ENCODE data around the gene GPLD1. TPM values are rescaled to one million over a fixed set of nuclear protein-coding genes. Genes with fewer than 3 reads are reported as not detected.

The GPLD1 gene
- total RNA-seq, 4 donors from 2014 or later: 0.27 to 1.9 (median 0.64) TPM

GRCh38 chr6:24492475-24492874 lies 3.1 kb upstream of the GPLD1 start:
- no peaks in the 10 kb centered on the region for H3K9me3 ChIP-seq
- intact Hi-C loops (cut with DNase I): no loop called here
- no peak for DNase-seq
- peaks cover 0 to 6% (median 0%) of the 10 kb centered on the region in 3 donors for H3K36me3 ChIP-seq
- no peak overlapping the region for H3K27ac ChIP-seq
- no peak overlapping the region for H3K4me3 ChIP-seq
- H3K4me1 ChIP-seq: peaks cover 6 to 33% (median 14%) of the 10 kb centered on the region in 3 donors
- WGBS, 2 donors: 76 to 90% methylated on average over 3 of the region's 3 CpGs
- H3K27me3 ChIP-seq: no peaks in the 10 kb centered on the region
- no peak for TF ChIP-seq CTCF (IDR thresholded peaks at IDR 0.05)
- no peak for TF ChIP-seq POLR2A (IDR thresholded peaks at IDR 0.05)

- Histone ChIP-seq H3K27ac (no peak overlapping the region), H3K36me3 (no peaks in the 10 kb centered on the region), H3K4me3 (no peak overlapping the region), H3K9me3 (no peaks in the 10 kb centered on the region), H3K4me1 (peaks cover 6 to 28% (median 14%) of the 10 kb centered on the region in 3 donors), H3K27me3 (no peaks in the 10 kb centered on the region)
- intact Hi-C loops (cut with DNase I): no loop called here
- TF ChIP-seq CTCF (IDR thresholded peaks at IDR 0.05): no peak
- TF ChIP-seq POLR2A (IDR thresholded peaks at IDR 0.05): no peak
- DNase-seq: no peak
- WGBS, 2 donors: 95 to 96% methylated on average over 3 to 4 of the region's 4 CpGs
Observed at GRCh38 chr6:24490948-24491347, 1.6 kb upstream of the GPLD1 start.

GRCh38 chr6:24489881-24490280 lies 503 bp upstream of the GPLD1 start:
- H3K4me1 ChIP-seq: peaks cover 6 to 20% (median 7%) of the 10 kb centered on the region in 3 donors
- H3K27ac ChIP-seq: no peak overlapping the region
- intact Hi-C loops (cut with DNase I): no loop called here
- no peaks in the 10 kb centered on the region for H3K9me3 ChIP-seq
- no peaks in the 10 kb centered on the region for H3K36me3 ChIP-seq
- TF ChIP-seq POLR2A (IDR thresholded peaks at IDR 0.05): no peak
- TF ChIP-seq CTCF (IDR thresholded peaks at IDR 0.05): no peak
- H3K4me3 ChIP-seq: no peak overlapping the region
- WGBS, 2 donors: 58 to 73% methylated on average over 2 of the region's 2 CpGs
- no peak for DNase-seq
- no peaks in the 10 kb centered on the region for H3K27me3 ChIP-seq

- Histone ChIP-seq H3K36me3 (no peaks in the 10 kb centered on the region), H3K27me3 (no peaks in the 10 kb centered on the region), H3K27ac (no peak overlapping the region), H3K4me3 (no peak overlapping the region), H3K4me1 (peaks cover 0 to 11% (median 0%) of the 10 kb centered on the region in 3 donors), H3K9me3 (no peaks in the 10 kb centered on the region)
- intact Hi-C loops (cut with DNase I): no loop called here
- WGBS, 2 donors: 70 to 74% methylated on average over 4 of the region's 4 CpGs
- no peak for DNase-seq
- no peak for TF ChIP-seq CTCF (IDR thresholded peaks at IDR 0.05)
Observed at GRCh38 chr6:24486065-24486464, 3.3 kb downstream of the GPLD1 start.

- no peak for TF ChIP-seq POLR2A (IDR thresholded peaks at IDR 0.05)
- TF ChIP-seq CTCF (IDR thresholded peaks at IDR 0.05): no peak
- H3K4me3 ChIP-seq: no peak overlapping the region
- H3K4me1 ChIP-seq: peaks cover 0 to 3% (median 0%) of the 10 kb centered on the region in 3 donors
- DNase-seq: no peak
- no peak overlapping the region for H3K27ac ChIP-seq
- H3K36me3 ChIP-seq: no peaks in the 10 kb centered on the region
- WGBS, 2 donors: 87% methylated on average over 7 of the region's 7 CpGs
- H3K27me3 ChIP-seq: no peaks in the 10 kb centered on the region
- no peaks in the 10 kb centered on the region for H3K9me3 ChIP-seq
- intact Hi-C loops (cut with DNase I): no loop called here
Observed at GRCh38 chr6:24484657-24485323, 4.6 kb downstream of the GPLD1 start.
